Measurements from ENCODE around the gene MSRB1.
"Not testable (repeated sequence)": the region's sequence is repeated elsewhere in the genome, so short reads cannot be mapped to it uniquely, and the experiment has no call there.

Gene MSRB1

GRCh38 chr16:1938910-1939309, 4.1 kb downstream of the MSRB1 start:
- no peak for DNase-seq (ENCODE audit: low spot score)

GRCh38 chr16:1938316-1938715, 4.7 kb downstream of the MSRB1 start:
- DNase-seq (ENCODE audit: low spot score) = no peak

- DNase-seq (ENCODE audit: low spot score) = no peak
Measured at GRCh38 chr16:1936945-1937479, 6.0 kb downstream of the MSRB1 start.

GRCh38 chr16:1933097-1933661, 9.8 kb downstream of the MSRB1 start:
- no peak for DNase-seq (ENCODE audit: low spot score)

GRCh38 chr16:1932050-1933028, 10.7 kb downstream of the MSRB1 start:
- no peak for DNase-seq (ENCODE audit: low spot score)

- DNase-seq (ENCODE audit: low spot score) = no peak
Measured at GRCh38 chr16:1930338-1930720, 12.7 kb downstream of the MSRB1 start.

GRCh38 chr16:1929578-1930337, 13.2 kb downstream of the MSRB1 start:
- peak; percentile 56 for DNase-seq (ENCODE audit: low spot score)

- no peak for DNase-seq (ENCODE audit: low spot score)
Measured at GRCh38 chr16:1929105-1929504, 13.9 kb downstream of the MSRB1 start.

- no peak for DNase-seq (ENCODE audit: low spot score)
Measured at GRCh38 chr16:1926271-1926670, 16.7 kb downstream of the MSRB1 start.

- DNase-seq (ENCODE audit: low spot score) = no peak
Measured at GRCh38 chr16:1924095-1924494, 18.9 kb downstream of the MSRB1 start.

GRCh38 chr16:1923299-1924034, 19.5 kb downstream of the MSRB1 start:
- DNase-seq (ENCODE audit: low spot score) = no peak

- DNase-seq (ENCODE audit: low spot score) = no peak
Measured at GRCh38 chr16:1922357-1922756, 20.6 kb downstream of the MSRB1 start.

GRCh38 chr16:1920727-1921171, 22.2 kb downstream of the MSRB1 start:
- DNase-seq (ENCODE audit: low spot score) = no peak

GRCh38 chr16:1920122-1920521, 22.9 kb downstream of the MSRB1 start:
- not testable (repeated sequence) for DNase-seq (ENCODE audit: low spot score)

- DNase-seq (ENCODE audit: low spot score) = no peak
Measured at GRCh38 chr16:1919327-1919998, 23.5 kb downstream of the MSRB1 start.

GRCh38 chr16:1918351-1919326, 24.4 kb downstream of the MSRB1 start, which contains the start of gene HS3ST6:
Gene HS3ST6 (minus strand): TSS chr16:1918415. CDS start chr16:1918323, 92 bp downstream.
- DNase-seq (ENCODE audit: low spot score) = no peak

GRCh38 chr16:1917665-1918350, 25.2 kb downstream of the MSRB1 start:
- no peak for DNase-seq (ENCODE audit: low spot score)

GRCh38 chr16:1917056-1917664, 25.8 kb downstream of the MSRB1 start:
- DNase-seq (ENCODE audit: low spot score) = no peak

GRCh38 chr16:1916640-1916990, 26.4 kb downstream of the MSRB1 start:
- no peak for DNase-seq (ENCODE audit: low spot score)

Data from pons (tissue), 1 donor.